GM19455 (cell line): ENCODE results near the gene GTF2F2.

Source experiments
- ATAC-seq: cut with Tn5 transposase; IDR thresholded peaks from one replicate; pipeline ENCODE4 v1.9.1; 2021; ENCODE audit not compliant: unreplicated experiment

The GTF2F2 gene

GRCh38 chr13:45332036-45332830 lies 211.9 kb downstream of the GTF2F2 start:
- no peak for ATAC-seq

GRCh38 chr13:45332831-45333219 lies 212.5 kb downstream of the GTF2F2 start:
- no peak for ATAC-seq

GRCh38 chr13:45333251-45333976 lies 213.1 kb downstream of the GTF2F2 start:
- no peak for ATAC-seq
